A673 (cell line): ENCODE results near the gene EDAR. TPM values are rescaled to one million over a fixed set of nuclear protein-coding genes. Genes with fewer than 3 reads are reported as not detected.

Experiments used
- BruUV-seq: library from RNA; stranded (reverse); fragments of 400-500 nt; replicated peaks from 2 replicates; lab custom pipeline; 2021; lab: Mats Ljungman, UMichigan
- CTCF ChIA-PET: fragments of 300-600 bp; sonication (Branson Sonifier 250); formaldehyde crosslinking; loops from one replicate; lab custom pipeline; 2022; ENCODE audit warnings: antibody characterized with exemption; lab: Charles Lee
- POLR2A ChIA-PET: fragments of 300-600 bp; sonication (Branson Sonifier 250); formaldehyde crosslinking; loops from one replicate; lab custom pipeline; 2022; ENCODE audit warnings: antibody characterized with exemption; ENCODE audit not compliant: low non-redundant PET; lab: Charles Lee
- DNase-seq: peaks from one replicate; pipeline ENCODE4 v3.0.0-alpha.2; 2015; ENCODE audit warnings: low spot score
- H3K27ac ChIP-seq: fragments of 200-600 bp; sonication (generic); 2 replicates; pipeline ENCODE4 v1.5.1; 2016; ENCODE audit warnings: mixed run types, low read depth, mild to moderate bottlenecking, mixed read lengths, antibody characterized with exemption, low read length; ENCODE audit not compliant: poor library complexity, severe bottlenecking
- H3K27me3 ChIP-seq: fragments of 200-600 bp; sonication (generic); replicated peaks from 2 replicates; pipeline ENCODE4 v1.6.1; 2017; ENCODE audit warnings: mixed run types, low read depth, mild to moderate bottlenecking, mixed read lengths, antibody characterized with exemption, low read length; ENCODE audit not compliant: insufficient read depth, poor library complexity
- H3K36me3 ChIP-seq: fragments of 200-600 bp; sonication (generic); 2 replicates; pipeline ENCODE4 v1.6.1; 2016; ENCODE audit warnings: mixed run types, mild to moderate bottlenecking, mixed read lengths, antibody characterized with exemption, low read length; ENCODE audit not compliant: insufficient read depth, poor library complexity, severe bottlenecking
- H3K4me1 ChIP-seq: fragments of 200-600 bp; sonication (generic); 2 replicates; pipeline ENCODE4 v1.6.1; 2017; ENCODE audit warnings: mixed run types, mild to moderate bottlenecking, mixed read lengths, antibody characterized with exemption, low read length; ENCODE audit not compliant: insufficient read depth, poor library complexity, severe bottlenecking
- H3K4me3 ChIP-seq: fragments of 200-600 bp; sonication (generic); 2 replicates; pipeline ENCODE4 v1.5.1; 2016; ENCODE audit warnings: low read depth, mixed run types, mild to moderate bottlenecking, mixed read lengths, low read length; ENCODE audit not compliant: poor library complexity, severe bottlenecking
- H3K9me3 ChIP-seq: fragments of 200-600 bp; sonication (generic); 2 replicates; pipeline ENCODE4 v1.6.1; 2016; ENCODE audit warnings: mixed run types, low read depth, mild to moderate bottlenecking, mixed read lengths, antibody characterized with exemption, low read length; ENCODE audit not compliant: poor library complexity, severe bottlenecking
- EZH2 ChIP-seq: fragments of 200-600 bp; sonication (generic); IDR thresholded peaks from 2 replicates; pipeline ENCODE4 v1.6.1; 2017; ENCODE audit warnings: borderline replicate concordance, low read depth, mild to moderate bottlenecking, mixed read lengths, antibody characterized with exemption, low read length; ENCODE audit not compliant: poor library complexity, severe bottlenecking
- intact Hi-C: fragments of 100-400 bp; cut with micrococcal nuclease; formaldehyde crosslinking; loops from one replicate; pipeline ENCODE4 v1.10.0; 2022; ENCODE audit not compliant: unreplicated experiment
- total RNA-seq: library from RNA; stranded (reverse); gene quantifications from 2 replicates; pipeline ENCODE4 v1.2.3, GENCODE V29; 2021
- TF ChIP-seq, protein P1 (sequence below): fragments of 300-800, 200-600 bp; sonication (generic); conservative IDR thresholded peaks from 2 replicates; pipeline ENCODE4 v1.5.1; 2017; ENCODE audit warnings: low read depth, mild to moderate bottlenecking, antibody characterized with exemption, low read length, moderate library complexity, mixed read lengths

EDAR gene
- total RNA-seq, 1 experiment from 2014 or later: not detected

- ChIA-PET POLR2A (no interaction called here), CTCF (no interaction called here)
- DNase-seq: no peak
- no peaks in the 10 kb centered on the region for H3K36me3 ChIP-seq
- BruUV-seq: no TSS peak
- H3K27me3 ChIP-seq: no peaks in the 10 kb centered on the region
- H3K4me3 ChIP-seq: no peak overlapping the region
- H3K27ac ChIP-seq: no peak overlapping the region
- no peaks in the 10 kb centered on the region for H3K4me1 ChIP-seq
- intact Hi-C loops: no loop called here
- no peaks in the 10 kb centered on the region for H3K9me3 ChIP-seq
- TF ChIP-seq, protein P1, sequence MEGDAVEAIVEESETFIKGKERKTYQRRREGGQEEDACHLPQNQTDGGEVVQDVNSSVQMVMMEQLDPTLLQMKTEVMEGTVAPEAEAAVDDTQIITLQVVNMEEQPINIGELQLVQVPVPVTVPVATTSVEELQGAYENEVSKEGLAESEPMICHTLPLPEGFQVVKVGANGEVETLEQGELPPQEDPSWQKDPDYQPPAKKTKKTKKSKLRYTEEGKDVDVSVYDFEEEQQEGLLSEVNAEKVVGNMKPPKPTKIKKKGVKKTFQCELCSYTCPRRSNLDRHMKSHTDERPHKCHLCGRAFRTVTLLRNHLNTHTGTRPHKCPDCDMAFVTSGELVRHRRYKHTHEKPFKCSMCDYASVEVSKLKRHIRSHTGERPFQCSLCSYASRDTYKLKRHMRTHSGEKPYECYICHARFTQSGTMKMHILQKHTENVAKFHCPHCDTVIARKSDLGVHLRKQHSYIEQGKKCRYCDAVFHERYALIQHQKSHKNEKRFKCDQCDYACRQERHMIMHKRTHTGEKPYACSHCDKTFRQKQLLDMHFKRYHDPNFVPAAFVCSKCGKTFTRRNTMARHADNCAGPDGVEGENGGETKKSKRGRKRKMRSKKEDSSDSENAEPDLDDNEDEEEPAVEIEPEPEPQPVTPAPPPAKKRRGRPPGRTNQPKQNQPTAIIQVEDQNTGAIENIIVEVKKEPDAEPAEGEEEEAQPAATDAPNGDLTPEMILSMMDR: no peak
- TF ChIP-seq EZH2: no peak
Measured at GRCh38 chr2:108906403-108907077, 82.5 kb downstream of the EDAR start.

GRCh38 chr2:108905906-108906305, 83.1 kb downstream of the EDAR start:
- Histone ChIP-seq H3K9me3 (no peaks in the 10 kb centered on the region), H3K4me3 (no peak overlapping the region), H3K27ac (no peak overlapping the region), H3K4me1 (no peaks in the 10 kb centered on the region), H3K27me3 (no peaks in the 10 kb centered on the region), H3K36me3 (no peaks in the 10 kb centered on the region)
- intact Hi-C loops: no loop called here
- no peak for TF ChIP-seq EZH2
- TF ChIP-seq, protein P1: no peak
- CTCF ChIA-PET: no interaction called here
- no peak for DNase-seq
- POLR2A ChIA-PET: no interaction called here
- BruUV-seq: no TSS peak

DNA sequence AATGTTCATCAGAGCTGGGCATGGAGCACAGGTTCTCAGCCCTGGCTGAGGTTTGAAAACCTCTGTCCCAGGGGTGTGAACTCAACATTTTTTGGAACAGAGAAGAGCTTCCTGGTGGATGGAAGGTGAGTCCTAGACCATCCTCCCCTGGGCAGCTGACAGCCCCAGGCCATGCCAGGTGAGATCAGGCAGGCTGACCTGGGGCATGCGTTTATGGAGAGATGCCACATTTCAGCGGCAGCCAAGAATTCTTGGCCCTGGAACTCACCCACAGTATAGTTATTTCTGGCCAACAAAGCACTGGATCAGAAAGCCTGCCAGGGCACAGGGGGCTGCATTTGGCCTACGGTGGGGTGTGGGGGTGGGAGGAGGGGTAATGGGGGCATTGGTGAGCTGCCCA, 83.8 kb downstream of the EDAR start:
- DNase-seq: no peak
- intact Hi-C loops: no loop called here
- no peaks in the 10 kb centered on the region for H3K9me3 ChIP-seq
- ChIA-PET POLR2A (no interaction called here), CTCF (no interaction called here)
- no peak overlapping the region for H3K27ac ChIP-seq
- no peaks in the 10 kb centered on the region for H3K4me1 ChIP-seq
- no peak for TF ChIP-seq EZH2
- TF ChIP-seq, protein P1: no peak
- no peak overlapping the region for H3K4me3 ChIP-seq
- no TSS peak for BruUV-seq
- no peaks in the 10 kb centered on the region for H3K27me3 ChIP-seq
- H3K36me3 ChIP-seq: no peaks in the 10 kb centered on the region
